ENCODE measurements around the gene PRICKLE3. TPM values are rescaled to one million over a fixed set of nuclear protein-coding genes. Genes with fewer than 3 reads are reported as not detected.

PRICKLE3 gene
- total RNA-seq, 1 donor: 5.2 TPM

GRCh38 chrX:49184294-49185281 lies 1.6 kb downstream of the PRICKLE3 start:
- peak overlapping the region; percentile 73 for H3K4me3 ChIP-seq (ENCODE audit: low read depth, low read length)
- DNase-seq (ENCODE audit: low read depth): peak; percentile 92
- TF ChIP-seq CTCF (IDR thresholded peaks at IDR 0.05; ENCODE audit: insufficient read depth, low read depth, low read length): peak; percentile 2

- no peak for TF ChIP-seq CTCF (IDR thresholded peaks at IDR 0.05; ENCODE audit: insufficient read depth, low read depth, low read length)
- peak overlapping the region; percentile 34 for H3K4me3 ChIP-seq (ENCODE audit: low read depth, low read length)
- no peak for DNase-seq (ENCODE audit: low read depth)
Observed at GRCh38 chrX:49183701-49184281, 2.4 kb downstream of the PRICKLE3 start.

- no peak overlapping the region for H3K4me3 ChIP-seq (ENCODE audit: low read depth, low read length)
- no peak for TF ChIP-seq CTCF (IDR thresholded peaks at IDR 0.05; ENCODE audit: insufficient read depth, low read depth, low read length)
- DNase-seq (ENCODE audit: low read depth): no peak
Observed at GRCh38 chrX:49179358-49179757, 6.8 kb downstream of the PRICKLE3 start.

DNA sequence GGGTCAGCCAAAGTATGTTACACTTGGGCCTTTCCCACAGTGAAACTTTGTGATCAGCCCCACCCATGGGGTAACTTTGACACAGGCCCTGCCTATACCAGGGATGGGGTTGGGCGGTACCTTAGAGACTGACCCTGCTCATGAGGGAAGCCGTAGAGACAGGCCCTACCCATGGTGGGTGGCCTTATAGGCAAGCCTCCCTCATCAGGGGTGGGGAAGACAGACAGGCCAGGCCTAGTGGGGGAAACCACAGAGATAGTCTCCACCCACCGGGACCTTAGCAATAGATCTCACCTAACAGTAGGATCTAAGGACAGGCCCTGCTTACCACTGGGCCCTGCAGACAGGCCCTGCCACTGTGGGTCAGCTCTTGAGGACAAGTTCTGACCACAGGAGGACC lies 7.6 kb downstream of the PRICKLE3 start:
- DNase-seq (ENCODE audit: low read depth): no peak
- no peak for TF ChIP-seq CTCF (IDR thresholded peaks at IDR 0.05; ENCODE audit: insufficient read depth, low read depth, low read length)
- no peak overlapping the region for H3K4me3 ChIP-seq (ENCODE audit: low read depth, low read length)

- no peak overlapping the region for H3K4me3 ChIP-seq (ENCODE audit: low read depth, low read length)
- TF ChIP-seq CTCF (IDR thresholded peaks at IDR 0.05; ENCODE audit: insufficient read depth, low read depth, low read length): no peak
- no peak for DNase-seq (ENCODE audit: low read depth)
Observed at GRCh38 chrX:49177873-49178480, 8.2 kb downstream of the PRICKLE3 start.

GRCh38 chrX:49177338-49177833 lies 8.8 kb downstream of the PRICKLE3 start:
- peak; percentile 7 for DNase-seq (ENCODE audit: low read depth)
- peak; percentile 9 for TF ChIP-seq CTCF (IDR thresholded peaks at IDR 0.05; ENCODE audit: insufficient read depth, low read depth, low read length)

More at GRCh38 chrX:49177338-49177833, 8.8 kb downstream of the PRICKLE3 start:
- no peak overlapping the region for H3K4me3 ChIP-seq (ENCODE audit: low read depth, low read length)

All from fibroblast of villous mesenchyme (primary cell).